ENCODE data around the gene MYO5A.
A peak's percentile ranks its signal among the peaks of the same experiment; 100 is the strongest.

MYO5A gene

GRCh38 chr15:52281085-52282035 is 247.3 kb downstream of the MYO5A start:
- DNase-seq, result no peak

- no peak for DNase-seq
These were observed 248.2 kb downstream of the MYO5A start for GRCh38 chr15:52280326-52281084.

- DNase-seq, result peak; percentile 50
These were observed 249.9 kb downstream of the MYO5A start for GRCh38 chr15:52278636-52279367.

GRCh38 chr15:52278135-52278534 is 250.5 kb downstream of the MYO5A start:
- no peak for DNase-seq

GRCh38 chr15:52277575-52277974 is 251.1 kb downstream of the MYO5A start:
- peak; percentile 10 for DNase-seq

- DNase-seq, result no peak
These were observed 252.4 kb downstream of the MYO5A start for GRCh38 chr15:52276256-52276770.

- no peak for DNase-seq
These were observed 265.0 kb downstream of the MYO5A start for GRCh38 chr15:52263563-52264282.

- DNase-seq, result no peak
These were observed 266.3 kb downstream of the MYO5A start for GRCh38 chr15:52262364-52262763.

- no peak for DNase-seq
These were observed 267.0 kb downstream of the MYO5A start for GRCh38 chr15:52261498-52262242.

- DNase-seq, result no peak
These were observed 267.7 kb downstream of the MYO5A start for GRCh38 chr15:52261026-52261425.

GRCh38 chr15:52259503-52259902 is 269.2 kb downstream of the MYO5A start:
- DNase-seq, result no peak

- no peak for DNase-seq
These were observed 270.2 kb downstream of the MYO5A start for GRCh38 chr15:52258461-52258860.

- peak; percentile 61 for DNase-seq
These were observed 271.0 kb downstream of the MYO5A start for GRCh38 chr15:52257734-52258062.
